NCI-H187 (cell line): ENCODE results near the gene ERCC1.
"Not testable (repeated sequence)": the region's sequence is repeated elsewhere in the genome, so short reads cannot be mapped to it uniquely, and the experiment has no call there.

Experiments used
- DNase-seq, 2 experiments: peaks; one replicate each; lab custom pipeline; 2025; lab: John Stamatoyannopoulos, UW

The ERCC1 gene

GRCh38 chr19:45455707-45456499 lies 32.2 kb upstream of the ERCC1 start:
- DNase-seq, result no peak

- DNase-seq, result no peak
Measured at GRCh38 chr19:45451850-45452387, 28.2 kb upstream of the ERCC1 start.

GRCh38 chr19:45451131-45451849 lies 27.6 kb upstream of the ERCC1 start:
- no peak for DNase-seq

GRCh38 chr19:45450012-45450333 lies 26.3 kb upstream of the ERCC1 start:
- no peak for DNase-seq

- no peak for DNase-seq
Measured at GRCh38 chr19:45448887-45449299, 25.2 kb upstream of the ERCC1 start.

- no peak for DNase-seq
Measured at GRCh38 chr19:45448425-45448756, 24.7 kb upstream of the ERCC1 start.

- DNase-seq, result no peak
Measured at GRCh38 chr19:45446944-45447343, 23.2 kb upstream of the ERCC1 start.

- no peak for DNase-seq
Measured at GRCh38 chr19:45446295-45446694, 22.6 kb upstream of the ERCC1 start.

- DNase-seq, result no peak
Measured at GRCh38 chr19:45445139-45445538, 21.4 kb upstream of the ERCC1 start.

GRCh38 chr19:45444318-45445041 lies 20.8 kb upstream of the ERCC1 start:
- peak in 1 of 2 experiments; percentile 20 for DNase-seq

GRCh38 chr19:45443462-45444317 lies 20.0 kb upstream of the ERCC1 start:
- peak; percentile 21 to 32 for DNase-seq

- DNase-seq, result no peak
Measured at GRCh38 chr19:45442778-45443461, 19.2 kb upstream of the ERCC1 start.

- no peak for DNase-seq
Measured at GRCh38 chr19:45442408-45442777, 18.7 kb upstream of the ERCC1 start.

GRCh38 chr19:45440873-45441654 lies 17.3 kb upstream of the ERCC1 start:
- no peak for DNase-seq

- DNase-seq, result no peak
Measured at GRCh38 chr19:45440259-45440638, 16.5 kb upstream of the ERCC1 start.

GRCh38 chr19:45439569-45440258 lies 16.0 kb upstream of the ERCC1 start:
- DNase-seq, result peak; percentile 44 to 58

GRCh38 chr19:45439190-45439568 lies 15.5 kb upstream of the ERCC1 start:
- no peak for DNase-seq

- no peak for DNase-seq
Measured at GRCh38 chr19:45437328-45437727, 13.6 kb upstream of the ERCC1 start.

- not testable (repeated sequence) for DNase-seq
Measured at GRCh38 chr19:45432543-45432942, 8.8 kb upstream of the ERCC1 start.

- not testable (repeated sequence) for DNase-seq
Measured at GRCh38 chr19:45431008-45431407, 7.3 kb upstream of the ERCC1 start.
